Activated CD4-positive, alpha-beta memory T cell treated with anti-CD3 and anti-CD28 coated beads, Interleukin-2, amount 10 ng/mL, durations not matched to agents 7 days and 5 days (primary cell): ENCODE measurements around the gene FIG4. TPM values are rescaled to one million over a fixed set of nuclear protein-coding genes. Genes with fewer than 3 reads are reported as not detected.
"Not testable (repeated sequence)": the region's sequence is repeated elsewhere in the genome, so short reads cannot be mapped to it uniquely, and the experiment has no call there.

Experiments
- CTCF ChIA-PET: fragments of 350-600 bp; sonication (Branson Sonifier 250); formaldehyde crosslinking; loops from one replicate; lab custom pipeline; 2021; ENCODE audit warnings: antibody characterized with exemption, inconsistent platforms; lab: Charles Lee
- POLR2A ChIA-PET: fragments of 350-600 bp; sonication (Branson Sonifier 250); formaldehyde crosslinking; loops from one replicate; lab custom pipeline; 2021; ENCODE audit warnings: antibody characterized with exemption; lab: Charles Lee
- DNase-seq: peaks from one replicate; pipeline ENCODE4 v3.0.0-alpha.2; 2020
- H3K27ac Mint-ChIP-seq: one replicate; pipeline ENCODE4 v1.8.0; 2021; ENCODE audit warnings: mild to moderate bottlenecking, mixed read lengths
- H3K27me3 Mint-ChIP-seq: one replicate; pipeline ENCODE4 v1.8.0; 2021; ENCODE audit warnings: mixed read lengths
- H3K36me3 Mint-ChIP-seq: one replicate; pipeline ENCODE4 v1.8.0; 2021; ENCODE audit warnings: low read depth, mixed read lengths
- H3K4me1 Mint-ChIP-seq: one replicate; pipeline ENCODE4 v1.8.0; 2021; ENCODE audit warnings: mixed read lengths
- H3K4me3 Mint-ChIP-seq: one replicate; pipeline ENCODE4 v1.8.0; 2021; ENCODE audit warnings: mild to moderate bottlenecking, mixed read lengths
- H3K9me3 Mint-ChIP-seq: one replicate; pipeline ENCODE4 v1.8.0; 2021; ENCODE audit warnings: mixed read lengths
- total RNA-seq, 2 experiments: library from RNA; stranded (reverse); gene quantifications; one replicate each; pipeline ENCODE4 v1.2.3, GENCODE V29; 2021

FIG4 gene
- total RNA-seq, 2 experiments from 2014 or later, result 13.5 to 14.4 TPM

DNA sequence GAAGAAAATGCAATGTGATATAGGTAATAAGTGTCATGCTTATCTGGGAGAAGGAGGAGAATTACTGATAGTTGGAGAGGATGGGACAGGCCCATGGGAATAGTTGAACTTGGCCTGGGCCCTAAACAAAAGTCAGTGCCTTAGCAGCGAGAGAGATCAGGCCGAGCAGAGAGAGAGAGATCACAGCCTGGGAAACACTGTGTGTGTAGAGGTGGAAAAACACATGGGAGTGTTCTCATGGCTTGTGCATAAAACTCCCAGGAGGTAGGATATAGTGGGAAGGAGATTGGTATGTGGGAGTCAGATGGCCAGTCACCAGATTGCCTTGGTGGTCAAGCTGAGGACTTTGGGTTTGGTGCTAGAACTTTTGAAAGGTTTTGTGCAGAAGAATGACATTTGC is 47.6 kb downstream of the FIG4 start:
- no peaks in the 10 kb centered on the region for H3K4me1 Mint-ChIP-seq
- POLR2A ChIA-PET, result no interaction called here
- H3K27ac Mint-ChIP-seq, result no peak overlapping the region
- H3K36me3 Mint-ChIP-seq, result peaks cover 6% of the 10 kb centered on the region
- CTCF ChIA-PET, result no interaction called here
- no peak for DNase-seq
- no peaks in the 10 kb centered on the region for H3K27me3 Mint-ChIP-seq
- no peak overlapping the region for H3K4me3 Mint-ChIP-seq
- H3K9me3 Mint-ChIP-seq, result no peaks in the 10 kb centered on the region

DNA sequence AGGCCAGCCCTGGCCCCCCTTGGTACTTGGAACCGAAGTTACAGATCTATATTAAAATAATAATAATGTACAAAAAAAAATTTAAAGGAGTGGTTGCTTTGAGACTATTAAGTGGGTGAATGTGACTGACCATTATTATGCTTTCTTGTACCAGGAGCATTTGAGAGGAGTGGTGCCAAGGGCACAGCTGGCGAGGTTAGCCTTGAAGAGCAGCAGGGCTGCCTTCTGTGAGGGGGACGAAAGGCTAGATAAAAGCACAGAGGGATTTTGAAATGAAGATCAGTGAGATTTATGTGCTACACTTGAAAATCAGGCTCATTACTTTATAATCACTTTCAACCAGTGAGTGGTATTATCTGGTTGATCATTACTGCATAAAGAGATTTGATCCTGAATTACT is 48.6 kb downstream of the FIG4 start:
- POLR2A ChIA-PET, result no interaction called here
- CTCF ChIA-PET, result no interaction called here

DNA sequence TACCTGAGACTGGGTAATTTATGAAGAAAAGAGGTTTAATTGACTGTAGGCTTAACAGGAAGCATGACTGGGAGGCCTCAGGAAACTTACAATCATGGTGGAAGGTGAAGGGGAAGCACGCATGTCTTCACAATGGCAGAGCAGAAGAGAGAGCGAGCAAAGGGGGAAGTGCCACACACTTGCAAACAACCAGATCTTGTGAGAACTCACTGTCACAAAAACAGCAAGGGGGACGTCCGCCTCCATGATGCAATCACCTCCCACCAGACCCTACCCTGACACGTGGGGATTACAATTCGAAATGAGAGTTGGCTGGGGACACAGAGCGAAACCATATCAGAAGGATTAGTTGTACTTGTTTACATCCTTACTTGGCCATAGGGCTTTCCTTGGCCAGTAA is 49.7 kb downstream of the FIG4 start:
- no peak overlapping the region for H3K4me3 Mint-ChIP-seq
- H3K36me3 Mint-ChIP-seq, result peaks cover 13% of the 10 kb centered on the region
- no peaks in the 10 kb centered on the region for H3K9me3 Mint-ChIP-seq
- no peaks in the 10 kb centered on the region for H3K4me1 Mint-ChIP-seq
- no peaks in the 10 kb centered on the region for H3K27me3 Mint-ChIP-seq
- DNase-seq, result no peak
- no peak overlapping the region for H3K27ac Mint-ChIP-seq
- CTCF ChIA-PET, result no interaction called here
- POLR2A ChIA-PET, result no interaction called here

More for the DNA sequence above, 48.6 kb downstream of the FIG4 start:
- Mint-ChIP-seq H3K36me3 (peaks cover 12% of the 10 kb centered on the region), H3K4me1 (no peaks in the 10 kb centered on the region), H3K9me3 (no peaks in the 10 kb centered on the region), H3K27me3 (no peaks in the 10 kb centered on the region), H3K27ac (no peak overlapping the region), H3K4me3 (no peak overlapping the region)
- no peak for DNase-seq

GRCh38 chr6:109743739-109744138 is 52.6 kb downstream of the FIG4 start:
- CTCF ChIA-PET, result no interaction called here
- no peaks in the 10 kb centered on the region for H3K27me3 Mint-ChIP-seq
- no peak overlapping the region for H3K4me3 Mint-ChIP-seq
- H3K9me3 Mint-ChIP-seq, result no peaks in the 10 kb centered on the region
- no peaks in the 10 kb centered on the region for H3K4me1 Mint-ChIP-seq
- POLR2A ChIA-PET, result no interaction called here
- no peak for DNase-seq
- H3K27ac Mint-ChIP-seq, result no peak overlapping the region
- H3K36me3 Mint-ChIP-seq, result peaks cover 13% of the 10 kb centered on the region

DNA sequence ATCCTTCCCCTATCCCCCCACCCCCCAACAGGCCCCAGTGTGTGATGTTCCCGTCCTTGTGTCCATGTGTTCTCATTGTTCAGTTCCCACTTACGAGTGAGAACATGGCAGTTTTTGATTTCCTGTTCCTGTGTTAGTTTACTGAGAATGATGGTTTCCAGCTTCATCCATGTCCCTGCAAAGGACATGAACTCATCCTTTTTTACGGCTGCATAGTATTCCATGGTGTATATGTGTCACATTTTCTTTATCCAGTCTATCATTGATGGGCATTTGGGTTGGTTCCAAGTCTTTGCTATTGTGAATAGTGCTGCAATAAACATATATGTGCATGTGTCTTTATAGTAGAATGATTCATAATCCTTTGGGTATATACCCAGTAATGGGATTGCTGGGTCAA is 53.7 kb downstream of the FIG4 start:
- H3K4me3 Mint-ChIP-seq, CTCF ChIA-PET, H3K4me1 Mint-ChIP-seq, DNase-seq, H3K9me3 Mint-ChIP-seq, H3K27me3 Mint-ChIP-seq, H3K27ac Mint-ChIP-seq, POLR2A ChIA-PET: not testable (repeated sequence)
- H3K36me3 Mint-ChIP-seq, result peaks cover 11% of the 10 kb centered on the region

DNA sequence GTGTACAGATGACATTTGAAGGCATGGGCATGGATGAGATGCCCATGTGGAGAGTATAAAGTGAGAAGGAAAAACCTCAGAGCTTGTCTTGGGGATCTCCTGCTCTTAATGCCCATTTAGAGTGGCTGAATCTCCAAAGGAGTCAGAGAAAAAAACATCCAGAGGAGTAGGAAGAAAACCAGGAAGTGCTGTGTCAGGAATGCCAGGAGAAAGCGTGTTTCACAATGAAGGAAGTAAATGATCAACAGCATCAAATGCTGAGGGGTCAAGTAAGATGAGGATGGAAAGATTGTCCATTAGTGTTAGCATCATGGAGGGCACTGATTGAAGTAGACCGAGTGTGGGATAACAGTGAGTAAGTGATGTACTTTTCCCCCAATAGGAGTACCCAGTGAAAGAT is 56.1 kb downstream of the FIG4 start:
- ChIA-PET CTCF (no interaction called here), POLR2A (no interaction called here)
- Mint-ChIP-seq H3K4me1 (no peaks in the 10 kb centered on the region), H3K4me3 (no peak overlapping the region), H3K36me3 (peaks cover 7% of the 10 kb centered on the region), H3K27ac (no peak overlapping the region), H3K27me3 (no peaks in the 10 kb centered on the region), H3K9me3 (no peaks in the 10 kb centered on the region)
- no peak for DNase-seq

- ChIA-PET POLR2A (interaction anchor here (1.1 kb wide), 1 partner anchor 35 kb away, joined by 3 read pairs; no protein-coding TSS in a partner anchor), CTCF (no interaction called here)
- Mint-ChIP-seq H3K27ac (no peak overlapping the region), H3K4me3 (no peak overlapping the region), H3K27me3 (no peaks in the 10 kb centered on the region), H3K36me3 (peaks cover 23% of the 10 kb centered on the region), H3K9me3 (no peaks in the 10 kb centered on the region), H3K4me1 (peaks cover 15% of the 10 kb centered on the region)
- DNase-seq, result no peak
These were observed 68.2 kb downstream of the FIG4 start for GRCh38 chr6:109759098-109759955.

DNA sequence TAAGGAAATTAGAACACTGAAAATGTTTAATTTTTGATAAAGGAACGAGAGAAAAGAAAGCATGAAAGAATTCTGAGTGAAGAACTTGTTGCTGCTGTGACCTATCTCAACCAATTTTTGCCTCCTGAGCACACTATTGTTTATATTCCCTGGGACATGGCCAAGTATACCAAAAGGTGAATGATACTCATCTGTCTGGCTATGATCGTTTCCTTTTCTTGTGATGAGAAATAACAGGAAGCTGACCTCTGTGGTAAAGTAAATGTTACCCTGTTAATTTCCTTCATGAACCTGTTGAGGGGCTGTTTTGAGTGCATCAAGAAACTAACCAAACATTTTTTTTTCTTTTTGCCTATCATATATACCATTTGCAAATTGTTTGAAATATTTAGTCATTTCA is 69.1 kb downstream of the FIG4 start:
- Mint-ChIP-seq H3K36me3 (peaks cover 23% of the 10 kb centered on the region), H3K27me3 (no peaks in the 10 kb centered on the region), H3K4me3 (no peak overlapping the region), H3K9me3 (no peaks in the 10 kb centered on the region), H3K27ac (peak overlapping the region; percentile 22), H3K4me1 (peaks cover 15% of the 10 kb centered on the region)
- no peak for DNase-seq
- ChIA-PET POLR2A (interaction anchor here (1.1 kb wide), 1 partner anchor 34 kb away, joined by 3 read pairs; no protein-coding TSS in a partner anchor), CTCF (no interaction called here)

DNA sequence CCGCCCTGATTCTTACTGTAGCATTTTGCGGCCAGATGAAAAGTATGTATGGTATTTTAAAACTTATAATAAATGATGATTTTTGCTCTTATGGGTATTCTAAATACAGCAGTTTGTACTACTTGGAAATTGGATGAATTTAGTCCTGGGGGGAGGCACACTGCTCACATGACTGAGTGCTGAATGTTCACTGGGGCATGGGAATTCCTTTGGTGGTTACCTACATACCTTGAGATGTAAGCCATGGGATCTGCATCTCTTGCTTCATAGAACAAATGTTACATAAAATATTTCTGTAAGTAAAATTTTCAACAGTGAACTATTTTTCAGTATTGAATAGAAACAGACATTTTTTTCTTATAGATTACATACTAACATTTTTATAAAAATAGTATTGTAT is 71.1 kb downstream of the FIG4 start:
- Mint-ChIP-seq H3K36me3 (peaks cover 15% of the 10 kb centered on the region), H3K27ac (no peak overlapping the region), H3K27me3 (no peaks in the 10 kb centered on the region), H3K4me3 (no peak overlapping the region), H3K4me1 (peaks cover 15% of the 10 kb centered on the region), H3K9me3 (no peaks in the 10 kb centered on the region)
- DNase-seq, result no peak
- ChIA-PET POLR2A (no interaction called here), CTCF (no interaction called here)

GRCh38 chr6:109762769-109763441 is 71.8 kb downstream of the FIG4 start:
- no peaks in the 10 kb centered on the region for H3K9me3 Mint-ChIP-seq
- ChIA-PET CTCF (no interaction called here), POLR2A (no interaction called here)
- H3K27me3 Mint-ChIP-seq, result no peaks in the 10 kb centered on the region
- H3K36me3 Mint-ChIP-seq, result peaks cover 9% of the 10 kb centered on the region
- no peak overlapping the region for H3K27ac Mint-ChIP-seq
- H3K4me3 Mint-ChIP-seq, result no peak overlapping the region
- no peak for DNase-seq
- H3K4me1 Mint-ChIP-seq, result peaks cover 15% of the 10 kb centered on the region

GRCh38 chr6:109766167-109766566 is 75.1 kb downstream of the FIG4 start:
- ChIA-PET POLR2A (no interaction called here), CTCF (no interaction called here)
- Mint-ChIP-seq H3K4me1 (no peaks in the 10 kb centered on the region), H3K9me3 (no peaks in the 10 kb centered on the region), H3K27me3 (no peaks in the 10 kb centered on the region), H3K4me3 (no peak overlapping the region), H3K27ac (no peak overlapping the region), H3K36me3 (no peaks in the 10 kb centered on the region)
- no peak for DNase-seq

DNA sequence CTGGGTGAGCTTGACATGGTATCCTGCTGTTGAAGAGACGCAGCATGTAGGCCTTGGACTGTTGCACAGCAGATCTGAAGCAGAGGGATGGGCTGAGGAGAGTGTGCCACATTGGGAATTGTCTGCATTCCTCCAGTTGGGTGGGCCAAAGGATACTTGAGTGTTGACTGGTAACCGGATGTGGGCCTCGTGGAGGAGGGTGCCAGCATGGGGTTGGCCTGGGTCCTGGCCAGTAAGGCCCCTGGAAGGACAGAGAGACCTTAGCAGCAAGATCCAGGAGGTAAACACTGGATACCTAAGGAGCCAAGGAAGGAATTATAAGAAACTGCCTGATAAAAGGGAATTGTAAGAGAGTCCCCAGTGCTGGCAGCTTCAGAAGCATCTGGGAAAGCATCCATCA is 76.9 kb downstream of the FIG4 start:
- Mint-ChIP-seq H3K4me1 (peaks cover 7% of the 10 kb centered on the region), H3K4me3 (no peak overlapping the region), H3K36me3 (peaks cover 6% of the 10 kb centered on the region), H3K9me3 (no peaks in the 10 kb centered on the region), H3K27ac (no peak overlapping the region), H3K27me3 (no peaks in the 10 kb centered on the region)
- ChIA-PET CTCF (no interaction called here), POLR2A (no interaction called here)
- DNase-seq, result no peak

GRCh38 chr6:109768485-109768884 is 77.4 kb downstream of the FIG4 start:
- ChIA-PET POLR2A (no interaction called here), CTCF (no interaction called here)
- Mint-ChIP-seq H3K9me3 (no peaks in the 10 kb centered on the region), H3K36me3 (peaks cover 6% of the 10 kb centered on the region), H3K4me1 (peaks cover 7% of the 10 kb centered on the region), H3K27ac (no peak overlapping the region), H3K27me3 (no peaks in the 10 kb centered on the region), H3K4me3 (no peak overlapping the region)
- no peak for DNase-seq
